ENCODE measurements around the gene ADGRB2. TPM values are rescaled to one million over a fixed set of nuclear protein-coding genes. Genes with fewer than 3 reads are reported as not detected.

The ADGRB2 gene
- total and polyA plus RNA-seq, 7 donors = 1.3 to 3.9 (median 1.4) TPM; not detected in 2

DNA sequence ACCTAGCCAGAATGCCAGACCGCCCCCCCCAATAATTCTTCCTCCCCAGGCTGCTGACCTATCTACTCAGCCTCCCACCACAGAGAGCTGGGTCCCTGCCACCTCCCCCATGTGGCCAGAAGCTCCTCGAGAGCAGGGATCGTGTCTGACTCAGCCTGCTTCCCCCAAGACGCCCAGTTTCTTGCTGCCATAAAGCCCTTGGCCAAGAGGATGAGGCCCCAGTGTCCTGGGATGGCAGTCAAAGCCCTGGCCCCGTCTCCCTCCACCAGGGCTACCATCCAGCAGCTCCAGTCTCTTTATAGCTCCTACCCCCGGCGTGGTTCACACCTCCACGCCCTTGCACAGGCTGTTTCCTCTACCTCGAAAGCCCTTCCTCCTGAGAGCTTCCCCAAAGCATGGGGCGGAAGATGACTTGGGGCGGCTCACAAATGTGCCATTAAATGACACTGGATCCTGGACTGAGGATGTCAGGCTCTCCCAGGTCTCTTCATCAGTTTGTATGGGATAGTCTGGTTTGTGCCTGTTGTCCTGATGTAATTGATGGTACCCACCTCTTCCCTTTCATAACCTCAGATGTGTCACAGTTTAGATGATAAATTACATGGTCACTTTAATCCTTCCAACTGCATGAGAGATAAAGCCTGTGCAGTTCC lies 13.2 kb downstream of the ADGRB2 start:
- TF ChIP-seq EP300 (IDR thresholded peaks at IDR 0.05) (no peak), POLR2AphosphoS5 (IDR thresholded peaks at IDR 0.05) (no peak), POLR2A (IDR thresholded peaks at IDR 0.05) (no peak)
- TF ChIP-seq, protein P1, sequence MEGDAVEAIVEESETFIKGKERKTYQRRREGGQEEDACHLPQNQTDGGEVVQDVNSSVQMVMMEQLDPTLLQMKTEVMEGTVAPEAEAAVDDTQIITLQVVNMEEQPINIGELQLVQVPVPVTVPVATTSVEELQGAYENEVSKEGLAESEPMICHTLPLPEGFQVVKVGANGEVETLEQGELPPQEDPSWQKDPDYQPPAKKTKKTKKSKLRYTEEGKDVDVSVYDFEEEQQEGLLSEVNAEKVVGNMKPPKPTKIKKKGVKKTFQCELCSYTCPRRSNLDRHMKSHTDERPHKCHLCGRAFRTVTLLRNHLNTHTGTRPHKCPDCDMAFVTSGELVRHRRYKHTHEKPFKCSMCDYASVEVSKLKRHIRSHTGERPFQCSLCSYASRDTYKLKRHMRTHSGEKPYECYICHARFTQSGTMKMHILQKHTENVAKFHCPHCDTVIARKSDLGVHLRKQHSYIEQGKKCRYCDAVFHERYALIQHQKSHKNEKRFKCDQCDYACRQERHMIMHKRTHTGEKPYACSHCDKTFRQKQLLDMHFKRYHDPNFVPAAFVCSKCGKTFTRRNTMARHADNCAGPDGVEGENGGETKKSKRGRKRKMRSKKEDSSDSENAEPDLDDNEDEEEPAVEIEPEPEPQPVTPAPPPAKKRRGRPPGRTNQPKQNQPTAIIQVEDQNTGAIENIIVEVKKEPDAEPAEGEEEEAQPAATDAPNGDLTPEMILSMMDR (IDR thresholded peaks at IDR 0.05) = no peak
- Histone ChIP-seq H3K36me3 (no peaks in the 10 kb centered on the region), H3K9me3 (no peaks in the 10 kb centered on the region), H3K4me1 (peaks cover 0 to 5% (median 0%) of the 10 kb centered on the region in 4 donors), H3K4me3 (no peak overlapping the region), H3K27me3 (no peaks in the 10 kb centered on the region), H3K27ac (no peak overlapping the region)
- intact Hi-C loops (cut with DNase I) = no loop called here
- no peak for DNase-seq
- WGBS, 2 donors = 23 to 36% methylated on average over 11 of the region's 11 CpGs

DNA sequence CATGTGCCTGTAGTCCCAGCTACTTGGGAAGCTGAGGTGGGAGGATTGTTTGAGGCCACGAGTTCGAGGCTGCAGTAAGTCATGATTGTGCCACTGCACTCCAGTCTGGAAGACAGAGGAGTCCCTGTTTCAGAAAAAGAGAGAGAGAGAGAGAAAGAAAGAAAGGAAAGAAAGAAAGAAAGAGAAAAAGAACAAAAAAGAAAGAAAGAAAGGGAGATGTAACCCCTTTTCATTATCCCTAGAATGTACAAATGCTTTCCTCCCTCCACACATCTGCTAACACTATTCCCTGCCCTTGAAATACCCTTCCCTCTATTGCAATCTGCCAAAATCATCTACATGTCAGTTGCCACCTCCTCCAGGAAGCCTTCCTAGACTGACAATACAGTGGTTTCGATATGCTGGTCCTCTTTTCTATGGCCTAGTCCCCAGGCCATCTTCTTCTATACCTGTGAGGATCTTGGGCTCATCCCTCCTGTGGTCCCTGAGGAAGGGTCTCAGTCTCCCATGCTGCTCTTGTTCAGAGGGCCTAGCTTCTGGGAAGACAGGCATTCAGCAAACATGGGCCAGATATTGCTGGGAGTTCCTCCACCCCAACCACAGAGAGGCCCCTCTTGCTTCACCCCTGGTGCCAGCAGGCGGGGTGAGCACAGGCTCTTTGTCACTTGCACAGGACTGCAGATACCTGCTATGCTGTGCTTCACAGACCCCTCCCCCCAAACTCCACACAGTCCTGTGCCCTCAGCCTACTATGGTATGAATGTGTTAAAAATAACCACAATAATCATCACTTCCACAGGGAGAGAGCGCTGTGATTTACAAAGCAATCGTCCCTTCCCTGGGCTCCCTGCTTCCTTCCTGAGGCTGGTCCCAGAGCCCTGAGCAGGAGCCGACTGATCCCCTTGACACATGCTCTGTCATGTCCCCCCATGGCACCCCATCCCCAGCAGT lies 14.1 kb downstream of the ADGRB2 start:
- H3K27me3 ChIP-seq = no peaks in the 10 kb centered on the region
- DNase-seq = no peak
- intact Hi-C loops (cut with DNase I) = no loop called here
- no peaks in the 10 kb centered on the region for H3K36me3 ChIP-seq
- 75 to 78% methylated on average over 7 of the region's 7 CpGs for WGBS, 2 donors
- H3K4me1 ChIP-seq = peaks cover 0 to 5% (median 0%) of the 10 kb centered on the region in 4 donors
- no peak overlapping the region for H3K27ac ChIP-seq
- H3K9me3 ChIP-seq = no peaks in the 10 kb centered on the region
- no peak overlapping the region for H3K4me3 ChIP-seq
- TF ChIP-seq EP300 (IDR thresholded peaks at IDR 0.05) (no peak), POLR2A (IDR thresholded peaks at IDR 0.05) (no peak), POLR2AphosphoS5 (IDR thresholded peaks at IDR 0.05) (no peak)
- TF ChIP-seq, protein P1 (IDR thresholded peaks at IDR 0.05) = no peak

DNA sequence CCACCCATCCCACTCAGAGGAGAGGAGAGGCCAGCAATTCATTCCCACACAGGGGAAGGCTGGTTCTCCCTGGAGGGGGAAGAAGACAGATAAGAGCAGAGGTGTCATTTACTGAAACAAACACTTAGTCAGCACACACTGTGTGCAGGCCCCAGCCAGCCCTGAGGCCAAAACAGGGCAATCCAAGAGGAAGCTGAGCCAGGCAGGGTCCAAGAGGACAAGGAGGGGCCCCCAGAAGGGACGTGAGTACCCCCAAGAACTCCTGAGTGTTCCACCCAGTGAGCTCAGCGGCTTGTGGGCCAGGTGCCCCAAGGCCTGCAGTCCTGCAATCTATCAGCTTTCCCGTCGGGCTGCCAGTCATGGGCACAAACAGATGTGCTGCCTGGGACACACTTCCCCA lies 15.8 kb downstream of the ADGRB2 start:
- Histone ChIP-seq H3K9me3 (no peaks in the 10 kb centered on the region), H3K27me3 (no peaks in the 10 kb centered on the region), H3K4me1 (no peaks in the 10 kb centered on the region), H3K36me3 (no peaks in the 10 kb centered on the region), H3K4me3 (no peak overlapping the region), H3K27ac (no peak overlapping the region)
- intact Hi-C loops (cut with DNase I) = no loop called here
- no peak for TF ChIP-seq EP300 (IDR thresholded peaks at IDR 0.05)
- no peak for TF ChIP-seq POLR2AphosphoS5 (IDR thresholded peaks at IDR 0.05)
- 79 to 81% methylated on average over 4 of the region's 4 CpGs for WGBS, 2 donors
- no peak for DNase-seq

DNA sequence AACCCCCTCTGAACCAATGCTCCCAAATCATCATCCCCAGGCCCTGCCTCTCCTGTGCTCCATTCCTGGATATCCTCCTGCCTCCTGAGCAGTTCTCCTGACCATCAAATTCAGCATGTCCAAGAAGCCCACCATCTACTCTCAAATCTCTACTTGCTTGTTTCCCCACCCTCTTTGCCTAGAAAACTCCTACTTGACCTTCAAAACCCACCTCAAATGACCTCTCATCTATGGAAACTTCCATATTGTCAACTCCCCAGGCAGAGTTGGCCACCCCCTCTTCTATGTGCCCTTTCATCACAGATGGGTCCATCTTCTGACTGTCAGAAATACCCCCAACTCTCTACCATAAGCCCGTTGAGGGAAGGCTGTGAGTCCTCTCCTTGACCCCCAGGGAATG lies 16.8 kb downstream of the ADGRB2 start:
- no peaks in the 10 kb centered on the region for H3K27me3 ChIP-seq
- H3K9me3 ChIP-seq = no peaks in the 10 kb centered on the region
- TF ChIP-seq POLR2AphosphoS5 (IDR thresholded peaks at IDR 0.05) (no peak), POLR2A (IDR thresholded peaks at IDR 0.05) (no peak), EP300 (IDR thresholded peaks at IDR 0.05) (no peak)
- TF ChIP-seq, protein P1 (IDR thresholded peaks at IDR 0.05) = no peak
- H3K4me3 ChIP-seq = no peak overlapping the region
- no peaks in the 10 kb centered on the region for H3K36me3 ChIP-seq
- WGBS, 2 donors = 87 to 91% methylated on average over 1 of the region's 1 CpG
- no peaks in the 10 kb centered on the region for H3K4me1 ChIP-seq
- intact Hi-C loops (cut with DNase I) = no loop called here
- no peak overlapping the region for H3K27ac ChIP-seq
- DNase-seq = no peak

DNA sequence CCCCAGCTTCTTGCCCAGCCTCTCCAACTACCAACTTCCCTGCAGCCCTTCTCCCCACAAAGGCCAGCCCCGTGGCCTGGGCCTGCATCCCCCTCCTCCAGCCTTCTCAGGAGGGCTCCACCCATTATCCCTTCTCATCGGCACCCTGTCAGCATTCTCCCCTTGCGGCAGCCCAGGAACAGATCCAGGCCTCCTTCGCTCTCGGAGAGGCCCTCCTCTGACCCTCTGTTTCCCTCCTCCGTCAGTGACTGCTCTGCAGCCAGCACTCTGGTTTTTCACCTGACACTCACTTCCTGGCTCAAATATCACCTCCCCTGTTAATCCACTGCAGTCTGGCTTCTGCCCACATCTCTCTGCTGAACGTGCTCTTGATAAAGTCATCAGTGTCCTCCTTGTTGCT lies 17.5 kb downstream of the ADGRB2 start:
- no peak for DNase-seq
- H3K27me3 ChIP-seq = no peaks in the 10 kb centered on the region
- no peaks in the 10 kb centered on the region for H3K4me1 ChIP-seq
- no peak overlapping the region for H3K4me3 ChIP-seq
- no peaks in the 10 kb centered on the region for H3K9me3 ChIP-seq
- no peak for TF ChIP-seq EP300 (IDR thresholded peaks at IDR 0.05)
- TF ChIP-seq POLR2AphosphoS5 (IDR thresholded peaks at IDR 0.05) = no peak
- TF ChIP-seq POLR2A (IDR thresholded peaks at IDR 0.05) = no peak
- TF ChIP-seq, protein P1 (IDR thresholded peaks at IDR 0.05) = no peak
- 69 to 82% methylated on average over 7 of the region's 7 CpGs for WGBS, 2 donors
- intact Hi-C loops (cut with DNase I) = no loop called here
- H3K27ac ChIP-seq = no peak overlapping the region
- no peaks in the 10 kb centered on the region for H3K36me3 ChIP-seq

Data from sigmoid colon (tissue), 7 donors.